ENCODE measurements around the gene PTGIR.

Gene PTGIR

DNA sequence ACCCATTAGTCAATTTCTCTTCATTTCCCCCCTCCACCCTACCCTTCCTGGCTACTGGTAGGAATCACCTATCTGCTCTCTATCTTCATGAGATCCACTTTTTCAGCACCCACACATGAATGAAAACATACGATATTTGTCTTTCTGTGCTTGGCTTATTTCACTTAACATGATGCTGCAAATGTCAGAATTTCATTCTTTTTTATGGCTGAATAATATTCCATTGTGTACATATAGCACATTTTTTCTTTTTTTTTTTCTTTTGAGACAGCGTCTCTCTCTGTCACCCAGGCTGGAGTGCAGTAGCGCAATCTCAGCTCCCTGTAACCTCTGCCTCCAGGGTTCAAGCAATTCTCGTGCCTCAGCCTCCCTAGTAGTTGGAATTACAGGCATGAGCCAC lies 33.6 kb downstream of the PTGIR start:
- TF ChIP-seq FOXP2 (optimal IDR thresholded peaks at IDR 0.05; ENCODE audit: borderline replicate concordance, extremely low read depth, extremely low read length, insufficient read depth) (no peak), REST (IDR thresholded peaks at IDR 0.05; ENCODE audit: insufficient read depth in 1 of 2, low read depth in 2 of 2, low read length in 2 of 2) (no peak), SIN3A (IDR thresholded peaks at IDR 0.05; ENCODE audit: borderline replicate concordance, insufficient read depth, low read length) (no peak)

- no peak for TF ChIP-seq REST (IDR thresholded peaks at IDR 0.05; ENCODE audit: insufficient read depth in 1 of 2, low read depth in 2 of 2, low read length in 2 of 2)
- no peak for TF ChIP-seq TAF1 (IDR thresholded peaks at IDR 0.05; ENCODE audit: borderline replicate concordance, insufficient read depth, low read length)
- TF ChIP-seq POLR2AphosphoS5 (IDR thresholded peaks at IDR 0.05; ENCODE audit: low read depth, low read length) = no peak
- no peak for TF ChIP-seq SIN3A (IDR thresholded peaks at IDR 0.05; ENCODE audit: borderline replicate concordance, insufficient read depth, low read length)
- no peak for TF ChIP-seq FOXP2 (optimal IDR thresholded peaks at IDR 0.05; ENCODE audit: borderline replicate concordance, extremely low read depth, extremely low read length, insufficient read depth)
Measured at GRCh38 chr19:46587861-46588260, 37.0 kb downstream of the PTGIR start.

GRCh38 chr19:46586294-46586693 lies 38.6 kb downstream of the PTGIR start:
- TF ChIP-seq TAF1 (IDR thresholded peaks at IDR 0.05; ENCODE audit: borderline replicate concordance, insufficient read depth, low read length) (no peak), POLR2AphosphoS5 (IDR thresholded peaks at IDR 0.05; ENCODE audit: low read depth, low read length) (no peak), SIN3A (IDR thresholded peaks at IDR 0.05; ENCODE audit: borderline replicate concordance, insufficient read depth, low read length) (no peak), FOXP2 (optimal IDR thresholded peaks at IDR 0.05; ENCODE audit: borderline replicate concordance, extremely low read depth, extremely low read length, insufficient read depth) (no peak), REST (IDR thresholded peaks at IDR 0.05; ENCODE audit: insufficient read depth in 1 of 2, low read depth in 2 of 2, low read length in 2 of 2) (no peak)

GRCh38 chr19:46585539-46585938 lies 39.4 kb downstream of the PTGIR start:
- no peak for TF ChIP-seq FOXP2 (optimal IDR thresholded peaks at IDR 0.05; ENCODE audit: borderline replicate concordance, extremely low read depth, extremely low read length, insufficient read depth)
- TF ChIP-seq POLR2AphosphoS5 (IDR thresholded peaks at IDR 0.05; ENCODE audit: low read depth, low read length) = no peak
- no peak for TF ChIP-seq TAF1 (IDR thresholded peaks at IDR 0.05; ENCODE audit: borderline replicate concordance, insufficient read depth, low read length)
- TF ChIP-seq SIN3A (IDR thresholded peaks at IDR 0.05; ENCODE audit: borderline replicate concordance, insufficient read depth, low read length) = no peak
- no peak for TF ChIP-seq REST (IDR thresholded peaks at IDR 0.05; ENCODE audit: insufficient read depth in 1 of 2, low read depth in 2 of 2, low read length in 2 of 2)

- TF ChIP-seq REST (IDR thresholded peaks at IDR 0.05; ENCODE audit: insufficient read depth in 1 of 2, low read depth in 2 of 2, low read length in 2 of 2) (no peak), FOXP2 (optimal IDR thresholded peaks at IDR 0.05; ENCODE audit: borderline replicate concordance, extremely low read depth, extremely low read length, insufficient read depth) (no peak), POLR2AphosphoS5 (IDR thresholded peaks at IDR 0.05; ENCODE audit: low read depth, low read length) (no peak), SIN3A (IDR thresholded peaks at IDR 0.05; ENCODE audit: borderline replicate concordance, insufficient read depth, low read length) (no peak), TAF1 (IDR thresholded peaks at IDR 0.05; ENCODE audit: borderline replicate concordance, insufficient read depth, low read length) (no peak)
Measured at GRCh38 chr19:46580247-46580646, 44.6 kb downstream of the PTGIR start.
